Measurements from ENCODE around the gene MAPK10. TPM values are rescaled to one million over a fixed set of nuclear protein-coding genes. Genes with fewer than 3 reads are reported as not detected.

Gene MAPK10
- total and polyA plus RNA-seq, 2 of the 8 experiments (the other 6 are each of a cell fraction or from before 2014, with no cell fraction given), result 2.5 to 3.1 TPM

GRCh38 chr4:86013621-86014020 is 346.2 kb downstream of the MAPK10 start:
- Histone ChIP-seq H3K56ac (replicated peaks; ENCODE audit: insufficient read length, low read depth, low read length) (no peak overlapping the region), H2AFZ (ENCODE audit: low read length) (no peak overlapping the region), H2BK5ac (ENCODE audit: low read depth, low read length) (no peak overlapping the region), H3K27me3 (replicated peaks in 1 of 4; ENCODE audit: control insufficient read depth in 3 of 4, extremely low read depth in 1 of 4, insufficient read depth in 3 of 4, low read length in 3 of 4) (no peaks in the 10 kb centered on the region), H3K79me2 (ENCODE audit: control insufficient read depth in 1 of 2, insufficient read depth in 2 of 2, low read length in 2 of 2) (no peaks in the 10 kb centered on the region), H2BK15ac (ENCODE audit: low read length) (no peak overlapping the region), H2AK5ac (ENCODE audit: low read depth, low read length) (no peak overlapping the region), H3K27ac (ENCODE audit: low read depth, low read length) (no peak overlapping the region), H3K23me2 (ENCODE audit: low read depth, low read length) (no peaks in the 10 kb centered on the region), H4K20me1 (replicated peaks in 1 of 2; ENCODE audit: control insufficient read depth in 1 of 2, insufficient read depth in 2 of 2, low read length in 2 of 2) (no peaks in the 10 kb centered on the region), H3K4ac (replicated peaks; ENCODE audit: insufficient read length, low read depth, low read length) (no peak overlapping the region), H3K4me2 (ENCODE audit: insufficient read depth in 1 of 2, low read depth in 2 of 2, low read length in 2 of 2) (no peak overlapping the region), H3K23ac (ENCODE audit: insufficient read length) (no peak overlapping the region), H4K91ac (replicated peaks; ENCODE audit: insufficient read length, low read length) (no peak overlapping the region), H3K4me1 (replicated peaks in 1 of 4; ENCODE audit: control insufficient read depth in 3 of 4, insufficient read depth in 4 of 4, low read length in 3 of 4) (peaks cover 0 to 4% (median 2%) of the 10 kb centered on the region in 4 experiments; a peak in 2 of 7 replicates), H4K5ac (ENCODE audit: insufficient read length, low read depth, low read length) (no peak overlapping the region), H2BK20ac (ENCODE audit: low read length) (no peak overlapping the region), H2BK120ac (replicated peaks; ENCODE audit: low read depth, low read length) (no peak overlapping the region), H3K9me3 (ENCODE audit: insufficient read depth in 2 of 2, low read depth in 1 of 2, low read length in 1 of 2) (no peaks in the 10 kb centered on the region), H3K9ac (replicated peaks in 1 of 4; ENCODE audit: extremely low read depth in 1 of 4, low read depth in 3 of 4, low read length in 3 of 4) (no peak overlapping the region), H3K4me3 (ENCODE audit: extremely low read depth in 1 of 4, insufficient read depth in 2 of 4, low read depth in 3 of 4, low read length in 4 of 4) (no peak overlapping the region), H2BK12ac (ENCODE audit: low read depth, low read length) (no peak overlapping the region), H4K8ac (ENCODE audit: extremely low read depth, insufficient read depth, low read length) (no peak overlapping the region), H3K14ac (ENCODE audit: insufficient read length) (no peak overlapping the region), H3K79me1 (ENCODE audit: low read depth, low read length) (no peaks in the 10 kb centered on the region), H3K18ac (ENCODE audit: extremely low read depth, low read length) (no peak overlapping the region), H3K36me3 (ENCODE audit: control insufficient read depth in 2 of 4, insufficient read depth in 4 of 4, low read length in 3 of 4) (no peaks in the 10 kb centered on the region)
- 91% methylated on average over 4 of the region's 4 CpGs; no CpG with 5 or more reads in 1 of the 2 experiments for WGBS, 2 experiments (ENCODE audit: extremely low coverage in 1 of 2, insufficient coverage in 1 of 2, insufficient read length in 1 of 2, insufficient replicate concordance in 2 of 2, low coverage in 1 of 2, low lambda C conversion rate in 2 of 2, missing lambda C conversion rate in 1 of 2)
- ChIA-PET CTCF (ENCODE audit: partially characterized antibody) (no interaction called here), POLR2A (ENCODE audit: partially characterized antibody) (no interaction called here)
- DNase-seq (ENCODE audit: low read depth in 1 of 2, low spot score in 2 of 2) (no peak), FAIRE-seq (no peak)
- TF ChIP-seq TAF1 (IDR thresholded peaks at IDR 0.05; ENCODE audit: low read depth, low read length) (no peak), KDM1A (IDR thresholded peaks at IDR 0.05; ENCODE audit: borderline replicate concordance, low read length) (no peak), E2F6 (IDR thresholded peaks at IDR 0.05) (no peak), SP1 (IDR thresholded peaks at IDR 0.05; ENCODE audit: low read depth, low read length) (no peak), CHD1 (IDR thresholded peaks at IDR 0.05; ENCODE audit: low read depth, low read length) (no peak), NANOG (IDR thresholded peaks at IDR 0.05; ENCODE audit: insufficient read depth, low read depth, low read length, poor library complexity, severe bottlenecking) (no peak), ZNF274 (IDR thresholded peaks at IDR 0.05; ENCODE audit: borderline replicate concordance, extremely low read depth, low read length) (no peak), RNF2 (IDR thresholded peaks at IDR 0.05; ENCODE audit: borderline replicate concordance, low read depth, low read length, missing control alignments, poor library complexity, severe bottlenecking) (no peak), SIRT6 (IDR thresholded peaks at IDR 0.05; ENCODE audit: low read length) (no peak), SIN3A (conservative IDR thresholded peaks at IDR 0.05 in 1 of 2, IDR thresholded peaks at IDR 0.05 in 1 of 2; ENCODE audit: low read depth in 1 of 2, low read length in 2 of 2) (no peak), POLR2A (IDR thresholded peaks at IDR 0.05; ENCODE audit: control extremely low read depth in 1 of 2, low read depth in 2 of 2, low read length in 2 of 2) (no peak), BRCA1 (IDR thresholded peaks at IDR 0.05; ENCODE audit: low read depth, low read length) (no peak), ATF3 (IDR thresholded peaks at IDR 0.05; ENCODE audit: insufficient read depth, low read depth, low read length) (no peak), TAF7 (optimal IDR thresholded peaks at IDR 0.05; ENCODE audit: borderline replicate concordance, low read depth, low read length) (no peak)
